ENCODE results near the gene ETV6.

Gene ETV6

DNA sequence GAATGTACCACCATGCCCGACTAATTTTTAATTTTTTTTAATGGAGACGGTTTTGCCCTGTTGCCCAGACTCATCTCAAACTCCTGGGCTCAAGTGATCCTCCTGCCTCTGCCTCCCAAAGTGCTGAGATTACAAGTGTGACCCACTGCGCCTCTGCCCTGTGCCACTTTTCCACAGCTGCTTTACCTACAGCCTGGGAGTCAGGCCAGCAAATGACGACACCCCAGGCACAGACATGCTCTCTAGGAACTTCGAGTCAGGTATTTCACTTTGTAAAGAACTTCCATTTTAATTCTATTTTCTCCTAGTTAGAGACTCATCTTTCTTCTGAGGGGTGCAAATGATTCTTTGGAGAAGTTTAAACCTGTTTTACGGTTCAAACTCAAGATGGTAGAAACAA, 89.0 kb downstream of the ETV6 start:
- in situ Hi-C loops (cut with HindIII; ENCODE audit: low pct_ligation_motif_present, low sequenced_read_pairs), result no loop called here
- DNase-seq, result no peak
- no peak overlapping the region for H3K4me3 ChIP-seq (ENCODE audit: low read depth, low read length)
- H3K36me3 ChIP-seq (replicated peaks), result no peaks in the 10 kb centered on the region
- no peaks in the 10 kb centered on the region for H3K27me3 ChIP-seq (replicated peaks)
- no peak overlapping the region for H3K27ac ChIP-seq
- TF ChIP-seq, protein P1, sequence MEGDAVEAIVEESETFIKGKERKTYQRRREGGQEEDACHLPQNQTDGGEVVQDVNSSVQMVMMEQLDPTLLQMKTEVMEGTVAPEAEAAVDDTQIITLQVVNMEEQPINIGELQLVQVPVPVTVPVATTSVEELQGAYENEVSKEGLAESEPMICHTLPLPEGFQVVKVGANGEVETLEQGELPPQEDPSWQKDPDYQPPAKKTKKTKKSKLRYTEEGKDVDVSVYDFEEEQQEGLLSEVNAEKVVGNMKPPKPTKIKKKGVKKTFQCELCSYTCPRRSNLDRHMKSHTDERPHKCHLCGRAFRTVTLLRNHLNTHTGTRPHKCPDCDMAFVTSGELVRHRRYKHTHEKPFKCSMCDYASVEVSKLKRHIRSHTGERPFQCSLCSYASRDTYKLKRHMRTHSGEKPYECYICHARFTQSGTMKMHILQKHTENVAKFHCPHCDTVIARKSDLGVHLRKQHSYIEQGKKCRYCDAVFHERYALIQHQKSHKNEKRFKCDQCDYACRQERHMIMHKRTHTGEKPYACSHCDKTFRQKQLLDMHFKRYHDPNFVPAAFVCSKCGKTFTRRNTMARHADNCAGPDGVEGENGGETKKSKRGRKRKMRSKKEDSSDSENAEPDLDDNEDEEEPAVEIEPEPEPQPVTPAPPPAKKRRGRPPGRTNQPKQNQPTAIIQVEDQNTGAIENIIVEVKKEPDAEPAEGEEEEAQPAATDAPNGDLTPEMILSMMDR (IDR thresholded peaks at IDR 0.05; ENCODE audit: low read depth, low read length, missing control alignments), result no peak

DNA sequence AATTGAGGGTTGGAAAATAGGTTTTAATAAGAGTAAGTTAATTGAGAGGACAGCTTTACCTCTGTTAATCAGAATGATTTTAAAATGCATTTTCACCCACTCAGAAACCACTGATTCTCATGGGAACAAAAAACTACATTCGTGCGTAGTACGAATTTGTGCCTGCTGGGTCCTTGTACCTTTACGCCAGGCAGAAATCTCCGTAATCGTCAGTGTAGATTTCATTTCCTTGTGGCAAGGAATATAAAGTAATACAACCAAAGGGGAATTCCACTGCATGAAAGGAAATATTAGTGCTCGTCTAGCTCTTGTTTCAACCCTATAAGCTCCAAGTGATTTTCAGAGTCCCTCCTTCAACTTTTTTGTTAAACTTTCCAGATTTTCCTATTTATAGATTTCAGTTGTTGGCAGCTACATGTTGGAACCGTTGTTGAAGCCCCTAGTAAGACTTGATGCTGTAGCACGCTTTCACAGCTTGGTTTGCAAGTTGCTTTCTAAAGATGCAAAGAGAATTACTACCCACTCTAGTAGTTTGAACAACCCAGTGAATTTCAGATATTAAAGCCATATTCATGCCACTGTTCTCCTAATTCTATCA, 90.6 kb downstream of the ETV6 start:
- TF ChIP-seq, protein P1 (IDR thresholded peaks at IDR 0.05; ENCODE audit: low read depth, low read length, missing control alignments), result no peak
- no peak overlapping the region for H3K27ac ChIP-seq
- H3K36me3 ChIP-seq (replicated peaks), result no peaks in the 10 kb centered on the region
- no peak overlapping the region for H3K4me3 ChIP-seq (ENCODE audit: low read depth, low read length)
- DNase-seq, result no peak
- in situ Hi-C loops (cut with HindIII; ENCODE audit: low pct_ligation_motif_present, low sequenced_read_pairs), result no loop called here
- no peaks in the 10 kb centered on the region for H3K27me3 ChIP-seq (replicated peaks)

DNA sequence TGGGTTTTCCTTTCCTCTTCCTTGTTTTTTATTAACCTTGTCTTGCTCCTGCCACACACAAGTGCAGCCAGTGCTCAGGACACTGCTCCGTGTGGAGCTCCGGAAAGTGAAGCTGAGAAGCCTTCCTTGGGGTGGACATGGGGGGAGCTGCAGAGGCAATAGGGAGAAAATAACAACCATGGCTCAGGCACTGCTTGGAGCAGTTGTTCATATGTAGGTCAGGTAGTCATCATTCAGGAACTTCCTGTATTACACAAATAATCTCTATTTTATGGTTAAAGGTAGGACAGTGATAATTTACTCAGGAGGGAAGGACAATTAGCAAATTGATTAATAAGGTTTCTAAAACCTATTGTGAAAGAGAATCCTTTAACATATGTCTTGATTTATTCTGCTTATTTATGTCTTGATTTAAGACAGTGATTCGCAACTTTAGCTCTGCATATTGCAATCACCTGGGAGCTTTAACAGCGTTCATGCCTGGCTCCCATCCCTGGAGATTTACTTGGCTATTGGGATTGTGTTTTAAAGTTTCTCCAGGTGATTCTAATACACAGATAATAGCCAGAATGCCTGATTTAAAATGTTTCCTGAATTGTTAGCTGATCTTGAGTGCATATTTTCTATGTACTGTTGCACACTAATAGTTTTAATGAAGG, 92.1 kb downstream of the ETV6 start:
- Histone ChIP-seq H3K27me3 (replicated peaks) (no peaks in the 10 kb centered on the region), H3K36me3 (replicated peaks) (no peaks in the 10 kb centered on the region), H3K4me3 (ENCODE audit: low read depth, low read length) (no peak overlapping the region), H3K27ac (no peak overlapping the region)
- in situ Hi-C loops (cut with HindIII; ENCODE audit: low pct_ligation_motif_present, low sequenced_read_pairs), result no loop called here
- TF ChIP-seq, protein P1 (IDR thresholded peaks at IDR 0.05; ENCODE audit: low read depth, low read length, missing control alignments), result no peak
- no peak for DNase-seq

DNA sequence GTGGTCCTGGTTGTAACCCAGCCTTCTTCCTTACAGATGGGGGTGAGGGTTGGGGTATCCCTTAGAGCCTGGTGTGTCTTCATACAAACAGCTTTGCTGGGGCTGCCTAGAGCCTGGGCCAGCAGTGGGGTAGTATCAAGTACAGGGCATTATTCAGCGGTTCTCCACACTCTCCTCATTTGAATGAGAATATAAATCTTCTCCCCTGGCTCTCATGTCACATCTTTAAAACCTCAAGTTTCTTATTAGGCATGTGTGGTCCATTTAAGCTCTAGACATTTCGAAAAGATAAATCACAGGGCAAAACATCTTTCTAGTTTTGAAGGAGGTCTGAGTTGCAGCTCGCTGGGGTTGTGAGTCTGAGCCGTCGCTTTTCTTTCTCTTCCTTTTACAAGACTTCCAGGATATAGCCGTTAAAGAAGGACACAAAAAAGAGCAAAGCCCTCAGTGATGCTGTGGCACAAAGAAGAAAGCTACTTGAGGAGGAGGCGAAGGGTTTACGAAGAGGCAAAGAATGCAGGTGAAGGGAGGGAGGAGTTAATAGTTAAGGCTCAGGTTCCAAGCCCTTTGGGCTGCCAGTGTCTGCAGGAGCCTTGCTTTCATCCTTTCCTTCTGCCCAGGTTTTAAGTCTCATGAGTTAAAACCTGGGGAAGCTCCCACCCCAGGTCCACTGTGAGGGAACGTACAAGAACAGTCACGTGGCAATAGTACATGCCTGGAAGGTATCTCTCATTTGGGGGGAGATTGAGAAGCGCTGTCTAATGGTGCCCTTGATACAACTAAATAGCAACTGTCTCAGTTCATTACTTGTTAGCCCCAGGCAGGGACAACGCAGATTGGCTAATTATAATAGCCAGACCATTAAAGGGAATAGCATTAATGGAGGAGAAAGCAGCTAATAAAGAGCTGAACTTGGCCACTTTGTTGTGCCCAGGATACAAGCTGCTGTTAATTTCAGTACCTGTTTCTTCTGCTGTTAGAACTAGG, 94.2 kb downstream of the ETV6 start:
- Histone ChIP-seq H3K27ac (no peak overlapping the region), H3K36me3 (replicated peaks) (no peaks in the 10 kb centered on the region), H3K27me3 (replicated peaks) (no peaks in the 10 kb centered on the region)

DNA sequence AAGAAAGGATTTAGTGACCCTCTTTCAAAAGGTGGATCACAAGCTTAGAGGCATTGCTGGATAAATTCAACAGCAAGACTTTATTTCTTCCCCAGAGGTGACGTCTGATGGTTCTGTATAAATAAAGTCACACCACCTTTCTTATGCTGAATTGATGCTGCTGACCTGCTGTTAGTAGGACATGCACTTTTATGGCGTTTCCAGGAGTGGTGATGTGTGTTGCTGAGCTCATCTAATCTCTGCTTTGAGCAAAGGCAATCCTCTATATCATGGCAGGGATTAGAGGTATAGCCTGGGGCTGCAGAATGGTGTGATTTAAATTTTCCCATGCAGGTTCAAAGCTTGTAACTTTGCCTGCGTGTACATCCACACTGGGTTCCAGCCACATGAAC, 94.9 kb downstream of the ETV6 start:
- Histone ChIP-seq H3K27ac (no peak overlapping the region), H3K36me3 (replicated peaks) (no peaks in the 10 kb centered on the region), H3K4me3 (ENCODE audit: low read depth, low read length) (no peak overlapping the region), H3K27me3 (replicated peaks) (no peaks in the 10 kb centered on the region)
- TF ChIP-seq, protein P1 (IDR thresholded peaks at IDR 0.05; ENCODE audit: low read depth, low read length, missing control alignments), result no peak
- no peak for DNase-seq
- in situ Hi-C loops (cut with HindIII; ENCODE audit: low pct_ligation_motif_present, low sequenced_read_pairs), result no loop called here

More for the DNA sequence above, 94.2 kb downstream of the ETV6 start:
- in situ Hi-C loops (cut with HindIII; ENCODE audit: low pct_ligation_motif_present, low sequenced_read_pairs), result no loop called here
- H3K4me3 ChIP-seq (ENCODE audit: low read depth, low read length), result no peak overlapping the region
- no peak for DNase-seq
- TF ChIP-seq, protein P1 (IDR thresholded peaks at IDR 0.05; ENCODE audit: low read depth, low read length, missing control alignments), result no peak

Measured in brain microvascular endothelial cell (primary cell).